ENCODE data around the gene NRN1L.
"Not testable (repeated sequence)": the region's sequence is repeated elsewhere in the genome, so short reads cannot be mapped to it uniquely, and the experiment has no call there.

The NRN1L gene

DNA sequence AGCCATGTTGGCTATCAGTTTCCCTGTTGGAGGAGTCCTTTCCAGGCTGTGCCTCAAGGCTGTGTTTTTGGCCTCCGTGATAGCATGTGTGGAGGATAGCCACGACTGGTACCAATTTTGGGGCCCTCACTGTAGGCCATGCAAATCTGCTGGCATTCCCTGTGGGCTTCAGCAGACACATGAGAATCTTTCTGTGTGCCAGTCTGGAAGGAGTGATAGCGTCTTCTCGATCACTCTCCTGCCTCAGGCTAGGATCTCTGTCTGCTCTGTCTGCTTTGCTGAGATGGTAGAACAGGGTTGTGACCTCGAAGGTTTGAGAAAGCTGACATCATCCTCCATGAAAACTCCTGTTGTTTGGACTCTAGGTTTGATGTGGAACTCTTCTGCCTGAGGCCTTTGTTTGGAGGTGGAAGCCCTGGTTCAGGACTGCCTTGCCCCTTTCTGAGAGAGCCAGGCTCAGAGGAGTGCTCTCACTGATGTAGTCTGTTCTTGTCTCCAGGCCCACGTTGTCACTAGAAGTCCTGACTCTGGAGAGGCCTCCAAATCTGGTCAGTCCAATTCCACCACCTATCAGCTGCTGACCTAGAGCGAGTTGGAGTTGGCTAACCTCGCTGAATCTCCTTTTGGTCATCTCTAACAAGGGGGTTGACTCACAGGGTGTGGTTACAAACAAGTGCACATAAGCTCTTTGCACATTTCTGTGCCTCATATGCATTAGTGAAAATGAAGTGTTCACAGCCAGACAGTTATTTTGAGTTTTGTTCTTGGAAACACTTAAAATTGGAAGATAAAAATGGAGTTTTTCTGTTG is 23.9 kb upstream of the NRN1L start:
- no peak for DNase-seq (ENCODE audit: low spot score)

DNA sequence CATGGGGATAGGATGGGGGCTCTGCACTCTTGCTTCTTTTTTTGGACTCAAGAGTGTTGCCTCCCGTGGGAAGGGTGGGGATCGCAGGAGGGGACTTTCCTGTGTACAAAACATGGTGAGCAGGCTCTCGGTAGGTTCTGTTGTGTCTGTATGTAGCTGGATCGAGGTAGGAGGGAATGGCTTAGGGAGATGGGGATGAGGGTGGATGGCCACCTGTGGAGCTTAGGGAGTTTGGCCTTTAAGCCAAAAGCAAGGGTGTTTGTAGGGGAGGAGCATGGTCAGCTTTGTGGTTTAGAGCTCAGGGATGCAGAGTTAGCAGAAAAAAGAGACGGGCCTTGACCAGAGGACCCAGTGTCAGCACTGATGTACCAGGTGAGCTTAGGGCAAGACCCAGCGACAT is 22.8 kb upstream of the NRN1L start:
- DNase-seq (ENCODE audit: low spot score) = no peak

GRCh38 chr16:67862623-67863583 is 21.8 kb upstream of the NRN1L start:
- DNase-seq (ENCODE audit: low spot score) = peak; percentile 92

DNA sequence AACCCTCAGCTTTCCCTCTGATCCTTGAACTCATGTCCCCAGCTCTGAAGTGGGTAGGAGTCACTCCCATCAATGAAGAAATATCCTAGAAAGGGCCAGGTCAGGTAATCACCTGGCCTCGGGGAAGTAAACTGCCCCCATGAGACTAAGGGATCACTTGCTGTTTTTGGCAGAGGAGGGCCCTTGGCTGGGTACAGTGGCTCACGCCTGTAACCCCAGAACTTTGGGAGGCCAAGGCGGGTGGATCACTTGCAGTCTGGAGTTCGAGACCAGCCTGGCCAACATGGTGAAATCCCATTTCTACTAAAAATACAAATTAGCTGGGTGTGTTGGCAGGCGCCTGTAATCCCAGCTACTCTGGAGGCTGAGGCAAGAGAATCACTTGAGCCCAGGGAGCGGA is 20.6 kb upstream of the NRN1L start:
- DNase-seq (ENCODE audit: low spot score) = not testable (repeated sequence)

- DNase-seq (ENCODE audit: low spot score) = no peak
Observed at GRCh38 chr16:67864594-67864993, 20.1 kb upstream of the NRN1L start.

DNA sequence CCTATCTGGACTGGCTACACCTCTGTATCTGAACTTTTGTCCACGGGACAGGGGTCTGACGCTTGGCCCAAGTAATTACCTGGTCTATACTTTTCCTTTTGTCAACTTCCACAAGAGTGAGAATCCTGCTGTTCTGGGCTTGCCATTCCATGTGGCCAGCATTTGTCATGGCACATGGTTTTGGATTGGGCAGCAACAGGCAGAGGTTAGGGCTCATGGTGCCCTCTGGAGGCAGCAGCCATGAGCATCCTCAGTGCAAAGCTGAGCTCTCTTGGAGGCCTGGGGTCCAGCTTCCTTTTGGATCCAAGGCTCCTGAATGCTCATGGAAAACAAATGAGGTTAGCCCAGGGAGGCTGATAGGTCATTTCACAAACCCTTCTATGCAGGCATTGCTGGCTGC is 19.4 kb upstream of the NRN1L start:
- DNase-seq (ENCODE audit: low spot score) = peak; percentile 55

GRCh38 chr16:67868290-67868689 is 16.4 kb upstream of the NRN1L start:
- no peak for DNase-seq (ENCODE audit: low spot score)

DNA sequence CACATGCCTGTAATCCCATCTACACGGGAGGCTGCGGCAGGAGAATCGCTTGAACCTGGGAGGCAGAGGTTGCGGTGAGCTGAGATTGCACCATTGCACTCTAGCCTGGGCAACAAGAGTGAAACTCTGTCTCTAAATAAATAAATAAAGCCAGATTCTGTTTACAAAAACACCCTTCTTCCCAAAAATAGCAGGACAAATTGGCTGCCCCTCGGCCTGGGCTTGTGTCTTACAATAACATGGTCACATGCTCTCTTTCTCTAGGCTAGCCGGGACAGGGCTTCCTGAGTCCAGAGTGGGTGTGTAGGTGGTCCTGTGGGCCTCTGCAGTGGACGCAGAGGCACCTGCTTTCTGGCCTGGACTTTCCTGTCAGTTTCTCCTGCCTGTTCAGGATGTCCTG is 15.0 kb upstream of the NRN1L start:
- no peak for DNase-seq (ENCODE audit: low spot score)

- no peak for DNase-seq (ENCODE audit: low spot score)
Observed at GRCh38 chr16:67871256-67871655, 13.4 kb upstream of the NRN1L start.

DNA sequence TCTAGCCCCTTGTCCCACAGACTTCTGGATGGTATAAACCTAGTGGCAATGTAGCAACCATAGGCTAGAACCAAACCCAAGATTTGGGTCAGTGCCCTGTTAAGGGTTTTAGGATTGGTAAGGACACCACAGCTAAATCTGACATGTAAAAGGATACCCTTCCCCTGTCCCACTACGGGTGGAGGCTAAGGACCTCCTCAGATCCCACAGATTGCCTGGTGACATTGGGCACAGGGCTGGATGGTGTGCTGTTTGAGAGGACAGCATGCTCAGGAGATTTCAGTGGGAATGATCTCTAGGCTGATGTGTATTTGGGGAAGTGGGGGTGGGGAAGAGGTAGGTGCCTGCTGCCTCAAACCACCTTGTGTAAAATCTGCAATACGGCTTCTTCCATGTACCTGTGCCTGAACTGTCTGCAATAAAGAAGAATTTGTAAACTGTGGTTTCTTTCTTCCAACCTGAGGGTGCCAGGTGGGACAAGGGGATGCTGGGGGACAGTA is 12.5 kb upstream of the NRN1L start:
- no peak for DNase-seq (ENCODE audit: low spot score)

DNA sequence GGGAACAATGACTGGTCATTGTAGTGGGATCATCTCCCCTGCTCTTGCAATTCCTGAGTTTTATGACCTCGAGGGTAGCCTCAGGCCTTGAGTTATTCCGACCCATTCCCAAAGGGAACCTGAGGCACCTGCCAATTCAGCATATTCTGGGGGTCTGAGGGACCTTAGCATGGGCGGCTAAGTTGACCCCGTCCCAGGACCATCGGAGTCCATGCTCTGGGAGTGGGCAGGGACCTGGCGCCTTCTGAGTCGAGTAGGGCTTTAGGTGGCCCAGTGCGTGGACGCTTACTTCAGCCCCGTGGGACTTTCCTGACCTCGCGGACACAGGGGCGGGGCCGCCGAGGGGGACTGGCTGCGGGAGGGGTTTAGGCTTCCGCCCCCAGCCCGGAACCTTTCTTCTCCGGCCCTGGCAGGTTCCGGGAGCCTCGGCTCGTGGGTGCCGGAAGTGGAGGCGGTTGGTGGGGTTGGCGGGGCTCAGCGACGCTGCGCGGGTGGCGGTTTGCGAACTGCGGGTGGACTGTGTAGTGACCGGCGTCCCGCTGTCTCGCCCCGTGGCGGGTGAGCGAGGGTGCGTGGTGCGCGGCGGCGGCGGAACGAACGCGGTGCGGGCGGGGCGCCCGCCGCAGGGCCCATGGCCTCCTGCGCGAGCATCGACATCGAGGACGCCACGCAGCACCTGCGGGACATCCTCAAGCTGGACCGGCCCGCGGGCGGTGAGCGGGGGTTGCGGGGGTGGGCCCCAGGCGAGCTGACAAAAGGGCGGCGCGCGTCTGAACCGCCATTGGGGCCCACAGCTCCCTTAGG is 11.9 kb upstream of the NRN1L start, which contains the start of gene EDC4:
TSS of gene EDC4 (plus strand) at position 422 of the 804 bp plus-strand sequence. CDS start at position 632, 210 bp downstream.
- DNase-seq (ENCODE audit: low spot score) = peak; percentile 92

DNA sequence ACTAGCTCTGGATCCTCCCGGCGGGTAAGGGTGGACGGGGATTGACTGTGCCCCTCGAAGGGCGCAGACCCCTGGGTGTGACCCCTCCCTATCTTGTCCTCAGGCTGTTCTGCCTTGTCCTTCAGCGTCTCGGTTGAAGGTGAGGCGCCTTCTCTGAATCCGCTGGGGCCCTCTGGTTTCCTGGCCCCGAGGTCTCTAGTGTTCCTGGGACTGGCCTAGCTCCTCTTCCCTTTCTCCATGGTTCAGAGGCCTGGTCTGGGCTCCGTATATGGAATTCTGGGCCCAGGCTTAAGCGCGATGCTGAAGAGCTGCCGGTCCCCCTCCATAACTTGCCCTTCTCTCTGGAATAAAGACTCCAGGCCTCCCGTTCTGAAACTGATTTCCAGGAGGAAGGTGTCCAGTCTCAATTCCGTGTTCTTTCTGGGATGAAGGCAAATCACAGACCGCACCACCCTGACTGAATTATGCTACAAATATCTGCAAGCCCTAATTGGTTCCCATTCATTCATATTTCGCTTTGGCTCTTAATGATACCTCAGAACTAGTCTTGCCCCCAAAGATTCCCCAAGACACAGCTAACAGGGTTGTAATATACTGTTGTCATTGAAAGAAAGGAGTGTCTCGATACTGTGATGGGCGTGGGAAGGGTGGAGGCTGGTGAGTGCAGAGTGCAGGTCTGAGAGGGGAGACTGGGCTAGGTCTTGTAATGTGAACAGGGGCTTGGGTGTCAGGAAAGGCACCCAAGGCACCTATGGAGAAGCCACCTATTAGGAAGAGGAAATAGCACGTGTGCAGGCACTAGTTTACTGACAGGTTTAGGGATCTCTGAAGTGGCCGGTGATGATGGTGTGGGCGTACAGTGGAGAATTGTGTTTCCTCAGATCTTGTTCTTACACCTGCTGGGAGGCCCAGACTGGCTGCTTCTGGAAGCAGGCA is 11.0 kb upstream of the NRN1L start:
- no peak for DNase-seq (ENCODE audit: low spot score)

DNA sequence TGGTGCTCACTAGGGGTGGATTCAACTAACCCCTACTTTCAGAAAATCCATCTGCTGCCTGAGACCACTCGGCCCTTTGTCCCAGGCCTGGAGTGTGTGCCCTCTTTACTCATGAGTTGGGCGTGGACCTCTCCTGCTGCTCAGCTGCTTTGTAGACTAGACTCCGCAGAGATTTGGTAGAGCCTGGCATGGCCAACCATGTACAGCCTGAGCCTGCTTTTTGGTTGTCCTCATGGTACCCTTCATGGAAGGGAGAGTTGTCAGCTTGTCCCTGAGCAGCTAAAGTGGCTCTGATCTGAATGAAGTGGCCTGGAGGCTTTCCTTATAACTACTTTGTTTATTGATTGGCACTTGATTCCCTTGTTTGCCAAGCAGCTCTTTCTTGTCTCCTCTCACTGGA is 10.3 kb upstream of the NRN1L start:
- no peak for DNase-seq (ENCODE audit: low spot score)

DNA sequence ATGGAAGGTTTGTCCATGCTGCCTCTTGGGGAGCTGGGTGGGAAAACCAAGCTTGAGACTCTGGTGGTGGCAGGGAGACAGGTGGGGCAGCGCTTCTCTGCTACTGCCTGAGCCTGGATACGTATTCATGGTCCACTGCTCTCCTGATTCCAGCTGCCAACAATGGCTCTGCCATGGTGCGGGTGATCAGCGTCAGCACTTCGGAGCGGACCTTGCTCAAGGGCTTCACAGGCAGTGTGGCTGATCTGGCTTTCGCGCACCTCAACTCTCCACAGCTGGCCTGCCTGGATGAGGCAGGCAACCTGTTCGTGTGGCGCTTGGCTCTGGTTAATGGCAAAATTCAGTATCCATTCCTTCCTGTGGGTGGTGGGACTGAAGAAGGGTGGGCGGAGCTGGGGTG is 7.6 kb upstream of the NRN1L start:
- no peak for DNase-seq (ENCODE audit: low spot score)

GRCh38 chr16:67878232-67878631 is 6.5 kb upstream of the NRN1L start:
- no peak for DNase-seq (ENCODE audit: low spot score)

GRCh38 chr16:67878846-67879245 is 5.8 kb upstream of the NRN1L start:
- no peak for DNase-seq (ENCODE audit: low spot score)

DNA sequence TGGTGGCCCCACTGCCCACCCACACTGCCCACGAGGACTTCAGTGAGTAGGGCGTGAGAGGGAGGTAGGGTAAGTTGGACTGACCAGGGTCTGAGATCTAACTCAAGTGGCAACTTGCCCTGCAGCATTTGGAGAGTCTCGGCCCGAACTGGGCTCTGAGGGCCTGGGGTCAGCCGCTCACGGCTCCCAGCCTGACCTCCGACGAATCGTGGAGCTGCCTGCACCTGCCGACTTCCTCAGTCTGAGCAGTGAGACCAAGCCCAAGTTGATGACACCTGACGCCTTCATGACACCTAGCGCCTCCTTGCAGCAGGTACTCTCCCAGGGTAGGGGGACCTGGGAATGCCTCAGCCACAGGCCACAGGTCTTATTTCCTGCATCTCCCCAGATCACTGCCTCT is 5.2 kb upstream of the NRN1L start:
- DNase-seq (ENCODE audit: low spot score) = no peak

- DNase-seq (ENCODE audit: low spot score) = no peak
Observed at GRCh38 chr16:67879936-67880335, 4.7 kb upstream of the NRN1L start.

GRCh38 chr16:67880584-67880983 is 4.1 kb upstream of the NRN1L start:
- no peak for DNase-seq (ENCODE audit: low spot score)

DNA sequence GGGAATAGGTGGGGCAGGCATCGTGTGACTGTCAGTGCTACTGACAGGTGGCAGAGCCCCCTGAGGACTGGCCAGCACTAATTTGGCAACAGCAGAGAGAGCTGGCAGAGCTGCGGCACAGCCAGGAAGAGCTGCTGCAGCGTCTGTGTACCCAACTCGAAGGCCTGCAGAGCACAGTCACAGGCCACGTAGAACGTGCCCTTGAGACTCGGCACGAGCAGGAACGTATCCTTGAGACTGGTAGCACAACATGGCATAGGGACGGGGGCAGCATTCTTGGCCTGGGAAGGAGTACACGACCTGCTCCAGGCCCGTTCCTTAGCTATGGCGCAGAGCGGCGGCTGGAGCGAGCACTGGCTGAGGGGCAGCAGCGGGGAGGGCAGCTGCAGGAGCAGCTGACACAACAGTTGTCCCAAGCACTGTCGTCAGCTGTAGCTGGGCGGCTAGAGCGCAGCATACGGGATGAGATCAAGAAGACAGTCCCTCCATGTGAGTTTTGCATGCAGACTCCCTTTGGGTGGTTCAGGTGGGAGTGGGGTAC is 3.0 kb upstream of the NRN1L start:
- DNase-seq (ENCODE audit: low spot score) = no peak

All from hepatic stellate cell (primary cell).